Naive thymus-derived CD4-positive, alpha-beta T cell (primary cell): ENCODE measurements around the gene HEATR3. TPM values are rescaled to one million over a fixed set of nuclear protein-coding genes. Genes with fewer than 3 reads are reported as not detected.

Source experiments
- ATAC-seq: fragments of 150-1000 bp; cut with Tn5 transposase; 2 replicates; pipeline ENCODE4 v1.10.0; 2021; ENCODE audit warnings: mild to moderate bottlenecking, moderate library complexity
- CTCF ChIA-PET: fragments of 350-600 bp; sonication (Branson Sonifier 250); formaldehyde crosslinking; loops from one replicate; lab custom pipeline; 2021; ENCODE audit warnings: antibody characterized with exemption; lab: Charles Lee
- POLR2A ChIA-PET: fragments of 350-600 bp; sonication (Branson Sonifier 250); formaldehyde crosslinking; loops from one replicate; lab custom pipeline; 2021; ENCODE audit warnings: antibody characterized with exemption, inconsistent platforms; lab: Charles Lee
- DNase-seq, 9 donors: peaks; one replicate each; pipeline versions ENCODE4 v3.0.0 to v3.0.0-alpha.2; 2020 to 2022; ENCODE audit warnings: mixed read lengths in 1 of 9
- H3K27ac ChIP-seq: one replicate; pipeline ENCODE4 v1.7.0; 2013; ENCODE audit warnings: mild to moderate bottlenecking, low read depth, low read length, moderate library complexity
- H3K27me3 ChIP-seq, 2 donors: one replicate each; pipeline ENCODE4 v1.7.0; 2013; ENCODE audit warnings: low read length in 2 of 2, mild to moderate bottlenecking in 2 of 2, moderate library complexity in 2 of 2; ENCODE audit not compliant: control insufficient read depth in 2 of 2, insufficient read depth in 2 of 2
- H3K36me3 ChIP-seq, 3 experiments: 1 replicate in 2 of 3; 2 replicates in 1 of 3; pipeline ENCODE4 v1.7.0; 2013; ENCODE audit warnings: low read length in 3 of 3, mild to moderate bottlenecking in 3 of 3, moderate library complexity in 1 of 3; ENCODE audit not compliant: insufficient read depth in 3 of 3, control insufficient read depth in 2 of 3
- H3K4me1 ChIP-seq, 2 donors: one replicate each; pipeline ENCODE4 v1.7.0; 2013; ENCODE audit warnings: low read length in 2 of 2, mild to moderate bottlenecking in 2 of 2, moderate library complexity in 1 of 2; ENCODE audit not compliant: control insufficient read depth in 2 of 2, insufficient read depth in 2 of 2
- H3K4me3 ChIP-seq: 2 replicates; pipeline ENCODE4 v1.7.0; 2013; ENCODE audit warnings: mild to moderate bottlenecking, low read length
- H3K9me3 ChIP-seq, 3 experiments: 1 replicate in 2 of 3; 2 replicates in 1 of 3; pipeline ENCODE4 v1.7.0; 2013; ENCODE audit warnings: low read length in 3 of 3; ENCODE audit not compliant: control insufficient read depth in 2 of 3
- H3K27ac Mint-ChIP-seq, 9 donors: one replicate each; pipeline ENCODE4 v1.8.0; 2020 to 2022; ENCODE audit warnings: mixed read lengths in 9 of 9, mild to moderate bottlenecking in 8 of 9, moderate library complexity in 5 of 9, inconsistent platforms in 2 of 9
- H3K27me3 Mint-ChIP-seq, 5 donors: one replicate each; pipeline ENCODE4 v1.8.0; 2021 to 2022; ENCODE audit warnings: mixed read lengths in 5 of 5, mild to moderate bottlenecking in 1 of 5
- H3K36me3 Mint-ChIP-seq, 5 donors: one replicate each; pipeline ENCODE4 v1.8.0; 2020 to 2022; ENCODE audit warnings: mixed read lengths in 5 of 5, mild to moderate bottlenecking in 3 of 5, inconsistent platforms in 1 of 5
- H3K4me1 Mint-ChIP-seq, 7 donors: one replicate each; pipeline ENCODE4 v1.8.0; 2020 to 2022; ENCODE audit warnings: mixed read lengths in 7 of 7, mild to moderate bottlenecking in 3 of 7, inconsistent platforms in 1 of 7
- H3K4me3 Mint-ChIP-seq, 10 donors: one replicate each; pipeline ENCODE4 v1.8.0; 2020 to 2022; ENCODE audit warnings: mild to moderate bottlenecking in 10 of 10, mixed read lengths in 10 of 10, moderate library complexity in 6 of 10, inconsistent platforms in 2 of 10
- H3K9me3 Mint-ChIP-seq, 11 donors: one replicate each; pipeline ENCODE4 v1.8.0; 2020 to 2022; ENCODE audit warnings: mixed read lengths in 11 of 11, mild to moderate bottlenecking in 4 of 11, inconsistent platforms in 1 of 11, moderate library complexity in 1 of 11
- intact Hi-C, 2 donors: fragments of 100-400 bp; cut with micrococcal nuclease; formaldehyde crosslinking; loops; one replicate each; pipeline ENCODE4 v1.15.1; 2023
- polyA plus RNA-seq, 2 donors: library from polyadenylated mRNA; unstranded; fragments of 300-500 nt; fragmentation: Illumina TruSeq; gene quantifications; one replicate each; pipeline ENCODE4 v1.2.3, GENCODE V29; 2021
- total RNA-seq, 6 experiments: library from RNA in 5 of 6; stranded (reverse) in 5 of 6; gene quantifications; 1 replicate in 5 of 6; 2 replicates in 1 of 6; pipeline ENCODE4 v1.2.3 and lab custom pipeline; 2021 to 2026

HEATR3 gene
- total and polyA plus RNA-seq, 7 experiments from 2014 or later: 5.7 to 27.5 (median 21.1) TPM

DNA sequence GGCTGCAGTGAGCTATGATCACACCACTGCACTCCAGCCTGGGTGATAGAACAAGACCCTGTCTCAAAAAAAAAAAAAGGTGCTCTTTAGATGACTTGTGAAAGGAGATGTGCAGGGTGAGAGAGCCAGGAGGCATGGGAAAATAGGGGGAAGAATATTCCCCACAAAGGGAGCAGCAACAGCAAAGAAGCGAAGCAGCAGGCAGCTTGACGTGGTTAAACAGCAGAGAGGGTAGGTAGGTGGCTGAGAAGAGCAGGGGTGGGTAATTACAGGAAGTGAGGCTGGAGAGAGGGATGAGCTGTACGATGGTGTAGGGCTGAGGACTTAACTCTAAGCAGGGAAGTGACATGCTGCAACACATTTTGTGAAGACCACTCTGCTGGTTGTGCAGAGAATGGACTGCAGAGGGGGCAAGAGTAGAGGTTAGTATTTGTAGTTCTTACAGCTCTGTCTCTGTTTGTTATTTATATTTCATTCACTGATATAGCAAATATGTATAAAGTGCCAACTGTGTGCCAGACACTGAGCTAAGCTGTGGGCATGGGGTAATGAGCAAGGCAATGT, 1.6 kb downstream of the HEATR3 start:
- peak overlapping the region; percentile 91 for H3K4me3 ChIP-seq
- ATAC-seq (peak; percentile 34), DNase-seq (peak in 7 of 9 donors; percentile 16 to 49 (median 31))
- Mint-ChIP-seq H3K4me1 (peaks cover 34 to 59% (median 51%) of the 10 kb centered on the region in 7 donors), H3K27ac (peak overlapping the region; percentile 30 to 96 (median 84)), H3K36me3 (peaks cover 0 to 23% (median 17%) of the 10 kb centered on the region in 5 donors), H3K27me3 (no peaks in the 10 kb centered on the region), H3K9me3 (peaks cover 0 to 1% (median 0%) of the 10 kb centered on the region in 11 donors), H3K4me3 (peak overlapping the region; percentile 80 to 97 (median 92))
- no peak overlapping the region for H3K27ac ChIP-seq
- ChIA-PET POLR2A (interaction anchor here (0.6 to 1.6 kb wide), 5 partner anchors 16 to 144 kb away, joined by 3 to 8 read pairs (median 4); no protein-coding TSS in a partner anchor), CTCF (interaction anchor here (0.5 to 4.7 kb wide), 8 partner anchors 33 to 739 kb away, joined by 3 to 38 read pairs (median 4); no protein-coding TSS in a partner anchor)
- no peaks in the 10 kb centered on the region for H3K9me3 ChIP-seq
- intact Hi-C loops: loop anchor here (1.0 to 5.0 kb wide), 9 partner anchors 85 to 680 kb away; partner anchors contain the start of genes ADCY7 (in 2 of the 2), BRD7 (in 1 of the 2), SNX20 (in 1 of the 2) and ZNF423 (in 1 of the 2)
- H3K4me1 ChIP-seq: peaks cover 17 to 18% of the 10 kb centered on the region in 2 donors
- peaks cover 0 to 28% (median 4%) of the 10 kb centered on the region in 3 experiments for H3K36me3 ChIP-seq
- H3K27me3 ChIP-seq: no peaks in the 10 kb centered on the region

DNA sequence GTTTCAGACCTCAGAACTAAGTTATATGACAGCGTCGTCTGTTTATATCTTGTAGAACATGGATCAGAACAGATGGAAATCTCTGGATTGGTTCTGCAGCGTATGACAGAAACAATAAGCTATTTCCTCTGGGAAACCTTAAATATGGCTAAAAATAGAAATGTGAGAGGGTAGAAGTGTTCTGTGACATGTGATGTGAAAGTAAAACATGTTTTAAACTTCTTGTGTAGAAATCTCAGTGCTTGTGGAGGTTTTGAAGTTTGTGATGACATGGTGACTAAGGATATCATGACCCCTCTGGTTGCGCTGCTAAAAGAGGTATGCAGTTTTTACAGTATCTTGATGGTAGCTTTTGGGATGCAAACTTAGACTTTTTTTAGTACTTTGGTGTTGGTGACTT, 2.8 kb downstream of the HEATR3 start:
- no peak overlapping the region for H3K27ac ChIP-seq
- peak overlapping the region; percentile 3 to 96 (median 86) for H3K4me3 Mint-ChIP-seq
- peak overlapping the region in 1 of 9 donors; percentile 41 for H3K27ac Mint-ChIP-seq

DNA sequence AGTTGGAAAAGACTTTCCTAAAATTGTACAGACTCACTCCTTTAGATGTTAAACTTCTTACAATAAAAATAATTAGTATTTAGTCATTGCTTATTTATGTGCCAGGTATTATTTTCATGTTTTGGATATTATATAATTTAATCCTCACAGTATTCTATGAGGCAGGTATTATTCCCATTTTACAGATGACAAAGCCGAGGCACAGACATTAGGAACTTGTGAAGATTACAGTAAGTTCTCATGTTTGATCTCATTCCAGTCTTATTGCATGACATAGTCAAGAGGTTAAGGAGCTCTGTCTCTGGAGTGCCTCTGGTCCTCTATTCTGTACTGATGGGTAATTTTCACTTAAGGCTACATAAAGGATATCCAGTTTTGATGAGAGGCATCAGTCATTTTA, 3.3 kb downstream of the HEATR3 start:
- no peak overlapping the region for H3K4me3 ChIP-seq
- H3K27ac ChIP-seq: no peak overlapping the region
- DNase-seq (no peak), ATAC-seq (no peak)
- peaks cover 17 to 18% of the 10 kb centered on the region in 2 donors for H3K4me1 ChIP-seq
- Mint-ChIP-seq H3K27ac (no peak overlapping the region), H3K36me3 (peaks cover 0 to 26% (median 21%) of the 10 kb centered on the region in 5 donors), H3K4me1 (peaks cover 39 to 63% (median 56%) of the 10 kb centered on the region in 7 donors), H3K9me3 (peaks cover 0 to 1% (median 0%) of the 10 kb centered on the region in 11 donors), H3K27me3 (no peaks in the 10 kb centered on the region), H3K4me3 (peak overlapping the region in 2 of 10 donors; percentile 92)
- intact Hi-C loops: loop anchor here (5.0 kb wide), 6 partner anchors 128 to 678 kb away; partner anchors contain the start of genes ADCY7 (in 2 of the 2), BRD7 (in 1 of the 2), SNX20 (in 1 of the 2) and ZNF423 (in 1 of the 2)
- ChIA-PET POLR2A (interaction anchor here (2.2 kb wide), 1 partner anchor 83 kb away, joined by 9 read pairs; no protein-coding TSS in a partner anchor), CTCF (interaction anchor here (4.7 kb wide), 1 partner anchor 142 kb away, joined by 38 read pairs; no protein-coding TSS in a partner anchor)
- no peaks in the 10 kb centered on the region for H3K9me3 ChIP-seq
- H3K27me3 ChIP-seq: no peaks in the 10 kb centered on the region
- H3K36me3 ChIP-seq: peaks cover 0 to 28% (median 4%) of the 10 kb centered on the region in 3 experiments

More for the DNA sequence above, 2.8 kb downstream of the HEATR3 start:
- no peak overlapping the region for H3K4me3 ChIP-seq
- H3K27me3 ChIP-seq: no peaks in the 10 kb centered on the region
- no peaks in the 10 kb centered on the region for H3K9me3 ChIP-seq
- Mint-ChIP-seq H3K4me1 (peaks cover 38 to 63% (median 56%) of the 10 kb centered on the region in 7 donors), H3K27me3 (no peaks in the 10 kb centered on the region), H3K9me3 (peaks cover 0 to 1% (median 0%) of the 10 kb centered on the region in 11 donors), H3K36me3 (peaks cover 0 to 26% (median 19%) of the 10 kb centered on the region in 5 donors)
- CTCF ChIA-PET: interaction anchor here (0.6 to 4.7 kb wide), 2 partner anchors 142 to 326 kb away, joined by 3 to 38 read pairs; no protein-coding TSS in a partner anchor
- no peak for ATAC-seq
- intact Hi-C loops: loop anchor here (5.0 kb wide), 6 partner anchors 129 to 679 kb away; partner anchors contain the start of genes ADCY7 (in 2 of the 2), BRD7 (in 1 of the 2), SNX20 (in 1 of the 2) and ZNF423 (in 1 of the 2)
- no peak for DNase-seq
- H3K4me1 ChIP-seq: peaks cover 17 to 18% of the 10 kb centered on the region in 2 donors
- POLR2A ChIA-PET: interaction anchor here (2.2 kb wide), 1 partner anchor 83 kb away, joined by 9 read pairs; no protein-coding TSS in a partner anchor
- peaks cover 0 to 28% (median 4%) of the 10 kb centered on the region in 3 experiments for H3K36me3 ChIP-seq

DNA sequence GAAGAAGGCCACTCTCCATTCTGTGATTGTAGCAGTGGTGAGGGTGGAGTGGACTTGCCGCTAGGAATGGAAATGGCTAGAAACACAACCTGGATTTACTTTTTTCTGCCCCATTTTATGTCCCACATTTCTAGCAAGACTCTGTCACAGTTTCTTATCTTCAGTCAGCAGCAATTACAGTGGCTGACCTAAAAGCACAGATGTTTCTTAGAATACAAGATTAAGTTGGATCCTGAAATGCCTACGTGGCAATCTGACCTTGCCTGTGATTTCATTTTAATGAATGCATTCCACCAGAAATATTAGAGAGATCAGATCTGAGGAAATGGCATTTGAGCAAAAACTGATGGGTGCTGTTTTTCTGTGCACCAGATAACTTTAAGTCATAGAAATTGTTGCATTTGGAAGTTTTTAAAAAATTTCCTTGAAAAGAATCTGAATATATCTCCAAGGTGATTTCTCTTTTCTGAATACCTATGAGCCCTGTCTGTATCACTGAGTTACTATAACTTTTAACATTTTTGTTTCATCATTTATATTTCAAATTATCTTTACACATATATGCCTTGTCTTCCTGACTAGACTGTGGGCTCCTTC, 5.4 kb downstream of the HEATR3 start:
- no peak for DNase-seq
- Histone ChIP-seq H3K27ac (no peak overlapping the region), H3K9me3 (no peaks in the 10 kb centered on the region), H3K36me3 (peaks cover 0 to 28% (median 4%) of the 10 kb centered on the region in 3 experiments), H3K4me3 (no peak overlapping the region), H3K4me1 (peaks cover 15 to 17% of the 10 kb centered on the region in 2 donors), H3K27me3 (no peaks in the 10 kb centered on the region)
- Mint-ChIP-seq H3K36me3 (peaks cover 0 to 32% (median 27%) of the 10 kb centered on the region in 5 donors), H3K27me3 (no peaks in the 10 kb centered on the region), H3K4me3 (no peak overlapping the region), H3K27ac (peak overlapping the region in 3 of 9 donors; percentile 60 to 74 (median 72)), H3K4me1 (peaks cover 39 to 53% (median 51%) of the 10 kb centered on the region in 7 donors), H3K9me3 (peaks cover 0 to 1% (median 0%) of the 10 kb centered on the region in 11 donors)
- CTCF ChIA-PET: interaction anchor here (0.6 kb wide), 1 partner anchor 49 kb away, joined by 3 read pairs; no protein-coding TSS in a partner anchor
- no peak for ATAC-seq
- intact Hi-C loops: no loop called here
- POLR2A ChIA-PET: interaction anchor here (1.1 to 1.4 kb wide), 2 partner anchors 12 to 81 kb away, joined by 3 read pairs; no protein-coding TSS in a partner anchor

DNA sequence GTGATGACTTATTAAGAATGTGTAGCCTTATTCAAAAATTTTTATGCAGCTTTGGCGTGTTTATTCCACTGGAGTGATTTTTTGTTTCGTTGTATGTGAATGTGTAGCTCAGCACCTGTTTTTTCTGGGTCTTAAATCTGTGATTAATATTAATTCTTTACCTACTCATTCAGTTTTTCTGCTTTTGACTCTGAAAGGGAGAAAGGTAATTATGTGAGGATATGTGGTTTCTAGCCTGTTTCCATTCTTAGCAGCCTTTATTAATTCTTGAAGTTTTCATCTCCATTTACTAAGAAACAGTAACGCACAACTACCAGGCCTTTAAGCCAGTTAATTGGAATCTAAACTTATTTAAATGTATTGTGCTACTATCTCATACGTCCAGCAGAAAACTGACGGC, 7.0 kb downstream of the HEATR3 start:
- Histone ChIP-seq H3K9me3 (no peaks in the 10 kb centered on the region), H3K27me3 (no peaks in the 10 kb centered on the region), H3K4me3 (no peak overlapping the region), H3K36me3 (peaks cover 0 to 35% (median 4%) of the 10 kb centered on the region in 3 experiments), H3K27ac (no peak overlapping the region), H3K4me1 (peaks cover 3 to 7% of the 10 kb centered on the region in 2 donors)
- Mint-ChIP-seq H3K4me1 (peaks cover 28 to 44% (median 38%) of the 10 kb centered on the region in 7 donors), H3K9me3 (peaks cover 0 to under 1% (median 0%) of the 10 kb centered on the region in 11 donors), H3K36me3 (peaks cover 0 to 35% (median 25%) of the 10 kb centered on the region in 5 donors), H3K27ac (peak overlapping the region in 2 of 9 donors; percentile 3 to 48), H3K4me3 (no peak overlapping the region), H3K27me3 (no peaks in the 10 kb centered on the region)
- ATAC-seq: no peak
- POLR2A ChIA-PET: no interaction called here
- CTCF ChIA-PET: no interaction called here
- no peak for DNase-seq
- intact Hi-C loops: no loop called here
